K562 (cell line): ENCODE measurements around the gene PSMD1. TPM values are rescaled to one million over a fixed set of nuclear protein-coding genes. Genes with fewer than 3 reads are reported as not detected.
A peak's percentile ranks its signal among the peaks of the same experiment; 100 is the strongest.

ENCODE experiments used
- ARHGAP35 ChIP-seq: fragments of 450-650 bp; IDR thresholded peaks from 2 replicates; pipeline ENCODE4 v1.6.1; 2018; ENCODE audit not compliant: partially characterized antibody
- ATF1 ChIP-seq, 2 experiments: fragments of 450-650 bp in 1 of 2; IDR thresholded peaks; 2 replicates each; pipeline ENCODE4 v1.6.1; 2016; ENCODE audit warnings: missing compliant biosample characterization in 1 of 2, missing genetic modification characterization in 1 of 2
- ATF6 ChIP-seq: sonication (generic); formaldehyde crosslinking; IDR thresholded peaks from 2 replicates; pipeline ENCODE4 v1.4.0; 2020; ENCODE audit warnings: mild to moderate bottlenecking, missing genetic modification reagents
- CC2D1A ChIP-seq: fragments of 450-650 bp; IDR thresholded peaks from 2 replicates; pipeline ENCODE4 v1.6.1; 2017; ENCODE audit warnings: mild to moderate bottlenecking
- CHD2 ChIP-seq: IDR thresholded peaks from 2 replicates; pipeline ENCODE4 v1.6.1; 2011; ENCODE audit warnings: low read depth, low read length
- HDAC2 ChIP-seq: fragments of 450-650 bp; IDR thresholded peaks from 2 replicates; pipeline ENCODE4 v1.6.1; 2016; ENCODE audit warnings: mild to moderate bottlenecking
- JUN ChIP-seq, 2 experiments: sonication (generic) in 1 of 2; formaldehyde crosslinking in 1 of 2; IDR thresholded peaks; 2 replicates each; pipeline versions ENCODE4 v1.6.1 to v1.8.0; 2012 to 2022; ENCODE audit warnings: borderline replicate concordance in 2 of 2, mild to moderate bottlenecking in 2 of 2, improper control_type of control experiment in 1 of 2, low read depth in 1 of 2, low read length in 1 of 2, missing genetic modification reagents in 1 of 2
- L3MBTL2 ChIP-seq: fragments of 450-650 bp; IDR thresholded peaks from 2 replicates; pipeline ENCODE4 v1.6.1; 2016; ENCODE audit warnings: mild to moderate bottlenecking, moderate library complexity
- LEF1 ChIP-seq: fragments of 450-650 bp; IDR thresholded peaks from 2 replicates; pipeline ENCODE4 v1.6.1; 2016; ENCODE audit warnings: mild to moderate bottlenecking
- MEIS2 ChIP-seq: fragments of 450-650 bp; IDR thresholded peaks from 2 replicates; pipeline ENCODE4 v1.6.1; 2014; ENCODE audit warnings: mild to moderate bottlenecking; ENCODE audit not compliant: partially characterized antibody
- MLLT1 ChIP-seq, 2 experiments: fragments of 450-650 bp; IDR thresholded peaks; 2 replicates each; pipeline ENCODE4 v1.6.1; 2016
- PHB2 ChIP-seq: fragments of 450-650 bp; IDR thresholded peaks from 2 replicates; pipeline ENCODE4 v1.6.1; 2017; ENCODE audit warnings: low read depth
- RFX7 ChIP-seq: fragments of 250-450 bp; sonication (Bioruptor Pico); IDR thresholded peaks from 2 replicates; pipeline ENCODE4 v1.5.1; 2021; ENCODE audit warnings: mild to moderate bottlenecking
- SMARCA5 ChIP-seq: fragments of 450-650 bp; IDR thresholded peaks from 2 replicates; pipeline ENCODE4 v1.6.1; 2016
- ZBTB5 ChIP-seq: fragments of 450-650 bp; IDR thresholded peaks from 2 replicates; pipeline ENCODE4 v1.6.1; 2017; ENCODE audit warnings: antibody characterized with exemption
- ZC3H11A ChIP-seq: IDR thresholded peaks from 2 replicates; pipeline ENCODE4 v1.6.1; 2012; ENCODE audit warnings: low read depth, low read length, improper control_type of control experiment
- ZKSCAN1 ChIP-seq: fragments of 150-350 bp; IDR thresholded peaks from 2 replicates; pipeline ENCODE4 v1.6.1; 2016; ENCODE audit warnings: low read depth, low read length
- ZNF124 ChIP-seq: sonication (generic); formaldehyde crosslinking; IDR thresholded peaks from 2 replicates; pipeline ENCODE4 v1.8.1; 2022; ENCODE audit warnings: missing genetic modification reagents
- ZNF239 ChIP-seq: fragments of 250-450 bp; sonication (Bioruptor Pico); IDR thresholded peaks from 2 replicates; pipeline ENCODE4 v1.4.0; 2020; ENCODE audit warnings: mild to moderate bottlenecking
- ZNF282 ChIP-seq: sonication (generic); formaldehyde crosslinking; IDR thresholded peaks from 2 replicates; pipeline ENCODE4 v1.8.1; 2023; ENCODE audit warnings: missing genetic modification reagents
- ZNF512 ChIP-seq: IDR thresholded peaks from 2 replicates; pipeline ENCODE4 v1.6.1; 2016; ENCODE audit warnings: missing genetic modification characterization, missing compliant biosample characterization
- ZNF707 ChIP-seq: fragments of 250-450 bp; sonication (Bioruptor Pico); conservative IDR thresholded peaks from 2 replicates; pipeline ENCODE4 v1.8.0; 2022; ENCODE audit warnings: inconsistent platforms, mild to moderate bottlenecking, moderate library complexity
- ZNF764 ChIP-seq: fragments of 250-450 bp; sonication (Bioruptor Pico); IDR thresholded peaks from 2 replicates; pipeline ENCODE4 v1.4.0; 2020; ENCODE audit warnings: low read depth, mild to moderate bottlenecking, moderate library complexity
- polyA plus RNA-seq, 8 experiments: library from polyadenylated mRNA; depleted of rRNA in 4 of 8; stranded (reverse) in 5 of 8; unstranded in 3 of 8; fragments of >200 nt; fragmentation: Nextera tagmentation in 2 of 8; fragmentation: Illumina TruSeq in 1 of 8; extraction: Ambion mirVana in 2 of 8; extraction: Trizol in 1 of 8; gene quantifications; 2 replicates each; pipeline versions ENCODE4 v1.2.1 to v1.2.3, GENCODE V29; 2011 to 2014; ENCODE audit warnings: inconsistent platforms in 1 of 8, missing spikeins in 1 of 8
- total RNA-seq, 7 experiments: library from RNA; depleted of rRNA in 6 of 7; stranded (reverse); fragments of >200 nt in 6 of 7; fragmentation: Illumina TruSeq in 2 of 7; extraction: Trizol in 2 of 7; gene quantifications; 2 replicates each; pipeline versions ENCODE4 v1.2.1 to v1.2.3, GENCODE V29; 2011 to 2021; ENCODE audit warnings: low replicate concordance in 1 of 7

The PSMD1 gene
- total and polyA plus RNA-seq, 9 of the 15 experiments (the other 6 are each of a cell fraction or from before 2014, with no cell fraction given), result 100 to 257 (median 147) TPM

- no peak for TF ChIP-seq ZNF239 (CRISPR knock-in tag)
- TF ChIP-seq ZBTB5, result no peak
- no peak for TF ChIP-seq ATF6 (CRISPR knock-in tag)
- no peak for TF ChIP-seq ZNF707 (CRISPR knock-in tag)
- TF ChIP-seq MLLT1 (IDR thresholded peaks at IDR 0.05), result no peak
- TF ChIP-seq SMARCA5, result no peak
- no peak for TF ChIP-seq JUN (IDR thresholded peaks at IDR 0.05; ENCODE audit: borderline replicate concordance, low read depth, low read length)
- no peak for TF ChIP-seq JUN (CRISPR knock-in tag; IDR thresholded peaks at IDR 0.05; ENCODE audit: borderline replicate concordance)
- no peak for TF ChIP-seq ZNF124
- TF ChIP-seq RFX7, result no peak
- no peak for TF ChIP-seq L3MBTL2
- no peak for TF ChIP-seq MEIS2
- TF ChIP-seq ARHGAP35, result no peak
- TF ChIP-seq ZNF512 (tag), result no peak
- no peak for TF ChIP-seq LEF1
- no peak for TF ChIP-seq ZC3H11A
- no peak for TF ChIP-seq ATF1 (CRISPR knock-in tag; IDR thresholded peaks at IDR 0.05)
- TF ChIP-seq ATF1 (tag; IDR thresholded peaks at IDR 0.05), result peak; percentile 60
- TF ChIP-seq ZNF764 (CRISPR knock-in tag), result no peak
- peak; percentile 46; the same call in 1 of the 2 replicates for TF ChIP-seq CC2D1A
- no peak for TF ChIP-seq ZNF282
- no peak for TF ChIP-seq PHB2
- TF ChIP-seq HDAC2, result no peak
- no peak for TF ChIP-seq ZKSCAN1
- peak; percentile 11; the same call in 1 of the 2 replicates for TF ChIP-seq CHD2
These were observed at the start of gene PSMD1 (continued) for GRCh38 chr2:231056453-231057416.
